Occipital lobe (tissue), 2 donors: ENCODE results near the gene ACTN4. TPM values are rescaled to one million over a fixed set of nuclear protein-coding genes. Genes with fewer than 3 reads are reported as not detected.
"Not testable (repeated sequence)": the region's sequence is repeated elsewhere in the genome, so short reads cannot be mapped to it uniquely, and the experiment has no call there.

Experiments used
- DNase-seq: peaks from one replicate; lab custom pipeline; 2025; lab: John Stamatoyannopoulos, UW
- total RNA-seq: library from RNA; depleted of rRNA; stranded (reverse); fragments of >200 nt; gene quantifications from one replicate; pipeline ENCODE4 v1.2.3, GENCODE V29; 2014

ACTN4 gene
- total RNA-seq = 53.2 TPM

- DNase-seq = peak; percentile 95
Observed at GRCh38 chr19:38647368-38647965, at the start of gene ACTN4. ACTN4 (plus strand) TSS chr19:38647649; CDS start chr19:38647746, 97 bp downstream.

DNA sequence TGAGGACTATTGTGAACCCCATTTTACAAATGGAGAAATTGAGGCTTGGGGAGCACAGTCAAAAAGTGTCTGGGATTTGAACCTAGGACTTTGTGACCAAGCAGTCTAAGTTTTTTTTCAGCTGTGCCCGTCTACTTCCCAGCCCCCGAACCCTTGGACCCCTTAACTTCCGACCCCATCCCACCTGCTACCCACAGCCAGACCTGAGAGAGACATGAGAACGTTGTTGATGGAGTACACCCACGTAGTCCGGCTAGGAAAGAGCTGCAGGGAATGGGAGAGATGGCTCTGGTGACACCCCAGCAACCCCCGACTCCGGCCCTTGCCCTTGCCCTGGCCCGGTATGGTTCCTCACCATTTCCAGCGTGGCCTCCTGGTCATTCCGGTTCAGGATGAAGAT, 47.7 kb upstream of the ACTN4 start:
- no peak for DNase-seq

- DNase-seq = not testable (repeated sequence)
Observed at GRCh38 chr19:38602856-38603255, 44.6 kb upstream of the ACTN4 start.

DNA sequence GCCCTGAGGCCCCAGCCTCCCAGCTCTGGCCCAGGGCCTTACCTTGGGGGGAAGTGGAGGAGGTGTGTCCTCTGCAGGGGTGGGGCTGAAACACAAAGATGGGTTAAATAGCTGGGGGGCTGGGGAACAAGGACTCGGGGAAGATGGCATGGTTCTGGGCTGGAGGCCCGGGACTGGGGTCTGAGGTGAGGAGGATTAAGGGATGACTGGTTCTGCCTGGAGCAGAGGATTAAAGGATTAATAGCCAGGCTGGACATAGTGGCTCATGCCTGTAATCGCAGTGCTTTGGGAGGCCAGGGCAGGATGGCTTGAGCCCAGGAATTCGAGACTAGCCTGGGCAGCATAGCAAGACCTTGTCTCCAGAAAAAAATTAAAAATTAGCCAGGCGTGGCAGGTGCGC, 41.3 kb upstream of the ACTN4 start:
- no peak for DNase-seq

DNA sequence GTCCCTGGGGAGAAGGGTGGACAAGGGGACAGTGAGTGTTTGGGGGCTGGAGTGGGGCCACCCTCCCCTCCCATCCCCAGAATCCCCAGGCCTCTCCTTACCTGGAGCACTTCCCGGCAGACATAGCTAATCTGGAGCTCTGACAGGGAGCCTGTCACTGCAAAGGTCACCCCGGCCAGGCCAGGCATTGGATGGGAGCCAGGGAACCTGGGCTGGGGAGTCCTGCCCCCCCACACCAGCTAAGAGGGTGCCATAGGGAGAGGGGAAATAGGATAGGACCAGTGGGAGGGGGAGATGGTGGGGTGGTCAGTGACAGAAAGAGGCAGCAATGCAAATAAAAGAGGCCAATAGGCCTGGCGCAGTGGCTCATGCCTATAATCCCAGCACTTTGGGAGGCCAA, 33.2 kb upstream of the ACTN4 start:
- DNase-seq = no peak

DNA sequence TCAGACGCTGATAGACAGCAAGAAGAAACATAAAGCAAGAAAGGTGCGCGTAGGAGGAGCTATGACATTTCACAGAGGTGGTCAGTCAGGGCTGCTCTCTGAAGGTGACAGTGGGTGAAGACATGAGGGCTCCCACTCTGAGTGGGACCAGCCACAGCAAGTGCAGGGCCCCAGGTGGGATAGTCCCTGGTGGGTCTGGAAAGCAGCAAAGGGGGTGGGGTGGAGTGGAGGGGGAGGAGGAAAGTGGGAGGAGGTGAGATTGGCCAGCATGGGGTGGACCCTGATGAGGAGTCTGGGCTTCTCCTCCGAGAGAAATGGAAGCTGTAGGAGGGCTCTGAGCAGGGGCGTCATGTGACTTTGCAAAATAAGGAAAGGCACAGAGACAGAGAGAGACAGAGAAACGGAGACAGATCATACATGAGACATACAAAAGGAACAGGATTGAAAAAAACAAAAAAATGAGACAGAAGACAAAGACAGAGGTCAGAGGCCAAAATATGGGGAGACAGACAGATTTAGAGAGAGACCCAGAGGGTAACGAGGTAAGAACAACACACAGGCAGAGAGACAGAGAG, 32.4 kb upstream of the ACTN4 start:
- no peak for DNase-seq

DNA sequence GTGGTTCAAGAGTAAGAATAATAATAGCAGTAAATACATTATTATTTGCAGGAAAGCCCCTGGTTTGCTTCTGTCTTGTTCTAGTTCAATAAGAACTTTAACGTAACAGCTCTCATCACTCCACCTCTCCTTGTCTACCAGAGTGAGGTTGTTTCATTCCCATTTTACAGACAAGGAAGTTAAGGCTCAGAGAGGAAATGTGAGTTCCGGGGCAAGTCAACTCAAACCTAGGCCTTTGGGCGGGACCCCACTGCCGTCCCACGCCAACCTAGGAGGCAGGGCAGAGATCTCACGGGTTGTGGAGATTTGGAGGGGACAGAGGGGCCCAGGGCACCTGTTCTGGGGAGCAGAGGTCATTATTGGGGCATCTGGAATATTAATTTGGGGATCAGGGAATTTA, 31.2 kb upstream of the ACTN4 start:
- DNase-seq = no peak

DNA sequence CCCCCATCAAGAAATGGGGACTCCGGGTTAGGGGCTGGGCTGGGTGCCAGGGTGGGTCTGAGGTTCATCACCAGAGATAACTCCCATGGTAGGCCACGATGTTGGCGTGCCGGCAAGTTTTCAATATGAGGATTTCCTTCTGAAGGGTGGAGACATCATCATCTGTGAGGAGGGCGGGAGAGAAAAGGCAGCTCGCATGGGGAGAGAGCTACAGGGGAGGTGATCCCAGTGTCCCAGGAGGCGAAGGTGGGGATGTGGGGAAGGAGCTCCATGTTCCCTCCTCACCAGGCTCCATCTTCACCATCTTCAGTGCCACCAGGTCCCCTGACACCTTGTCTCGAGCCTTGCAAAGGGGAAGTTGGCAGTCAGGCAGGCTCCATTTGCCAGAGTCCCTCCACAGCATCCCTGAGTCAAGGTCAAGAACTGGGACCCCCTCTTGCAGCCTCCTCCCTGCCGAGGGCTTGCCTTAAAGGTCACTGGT, 30.1 kb upstream of the ACTN4 start:
- no peak for DNase-seq

DNA sequence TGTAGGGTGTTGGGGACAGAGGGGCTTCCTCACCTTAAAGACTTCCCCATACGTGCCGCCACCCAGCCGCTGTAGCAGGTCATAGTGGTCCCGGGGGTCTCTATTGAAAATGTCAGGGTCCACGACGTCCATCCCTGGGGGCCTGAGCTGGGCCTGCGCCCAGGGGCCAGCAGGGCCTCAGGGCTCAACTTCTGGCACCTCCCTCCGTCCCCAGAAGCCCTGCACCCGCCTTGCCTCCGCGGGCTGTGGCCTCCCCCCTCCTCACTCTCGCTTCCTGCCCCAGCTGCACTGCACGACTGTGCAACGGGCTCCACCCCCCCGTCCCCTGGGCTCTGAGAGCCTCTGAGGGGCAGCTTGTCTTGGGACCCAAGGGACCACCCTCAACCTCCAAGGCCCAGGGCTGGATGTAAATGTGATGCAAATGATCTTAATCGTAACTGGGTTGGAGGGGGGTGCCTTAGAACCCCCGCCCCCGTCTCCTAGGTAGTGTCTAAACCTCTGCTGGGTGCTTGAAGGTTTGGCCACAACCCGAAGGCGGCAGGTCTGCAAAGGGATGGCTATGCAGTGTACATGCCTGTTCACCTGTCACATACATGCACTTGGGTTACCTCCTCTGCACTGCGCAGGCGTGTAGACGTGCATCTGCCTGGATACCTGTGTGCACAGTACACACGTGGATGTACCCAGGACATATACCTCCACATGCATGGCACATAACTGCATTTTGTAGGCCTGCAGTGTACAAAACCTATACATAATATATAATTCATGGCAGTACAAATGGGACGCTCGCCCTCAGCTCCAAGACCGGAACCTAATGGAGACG, 29.5 kb upstream of the ACTN4 start, which contains the start of gene MAP4K1:
MAP4K1 (minus strand) TSS at position 190 of the 826 bp plus-strand sequence; CDS start at position 132, 58 bp downstream.
- DNase-seq = no peak

DNA sequence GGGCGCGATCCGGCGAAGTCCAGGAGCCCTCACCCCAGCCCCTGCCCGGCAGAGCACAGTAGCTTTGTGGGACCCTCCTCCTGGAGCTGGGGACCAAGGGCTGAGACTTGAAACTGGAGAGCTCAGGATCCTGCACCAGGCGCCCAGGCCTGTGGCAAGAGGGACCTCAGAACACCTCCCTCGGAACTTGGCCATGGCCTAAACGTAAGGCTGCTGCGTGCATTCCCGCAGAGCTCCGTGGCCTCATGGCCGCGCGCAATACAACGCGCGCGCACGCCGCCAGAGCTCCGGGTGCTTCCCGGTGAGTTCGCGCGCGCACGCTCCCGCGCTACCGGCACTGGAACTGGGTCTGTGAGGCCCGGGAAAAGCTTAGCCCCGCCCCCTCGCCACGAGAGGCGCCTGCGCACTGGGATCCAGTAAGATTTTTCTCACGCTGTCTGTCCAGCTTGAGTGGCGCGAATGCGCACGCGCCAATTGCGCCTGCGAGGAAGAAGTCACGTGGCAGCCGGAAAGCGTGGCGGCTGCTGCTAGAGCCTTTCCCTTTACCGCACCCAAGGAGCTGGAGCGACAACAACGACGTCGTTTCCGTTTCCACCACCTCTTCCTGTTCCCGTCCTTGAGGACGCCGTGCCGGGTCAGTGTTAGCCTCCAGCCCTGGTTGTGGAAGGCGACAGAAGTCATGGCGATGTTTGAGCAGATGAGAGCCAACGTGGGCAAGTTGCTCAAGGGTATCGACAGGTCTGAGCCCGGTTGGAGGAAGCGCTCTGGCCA, 28.7 kb upstream of the ACTN4 start, which contains the start of gene EIF3K:
EIF3K (plus strand) TSS at position 599 of the 771 bp plus-strand sequence; CDS start at position 680, 81 bp downstream.
- DNase-seq = peak; percentile 96

DNA sequence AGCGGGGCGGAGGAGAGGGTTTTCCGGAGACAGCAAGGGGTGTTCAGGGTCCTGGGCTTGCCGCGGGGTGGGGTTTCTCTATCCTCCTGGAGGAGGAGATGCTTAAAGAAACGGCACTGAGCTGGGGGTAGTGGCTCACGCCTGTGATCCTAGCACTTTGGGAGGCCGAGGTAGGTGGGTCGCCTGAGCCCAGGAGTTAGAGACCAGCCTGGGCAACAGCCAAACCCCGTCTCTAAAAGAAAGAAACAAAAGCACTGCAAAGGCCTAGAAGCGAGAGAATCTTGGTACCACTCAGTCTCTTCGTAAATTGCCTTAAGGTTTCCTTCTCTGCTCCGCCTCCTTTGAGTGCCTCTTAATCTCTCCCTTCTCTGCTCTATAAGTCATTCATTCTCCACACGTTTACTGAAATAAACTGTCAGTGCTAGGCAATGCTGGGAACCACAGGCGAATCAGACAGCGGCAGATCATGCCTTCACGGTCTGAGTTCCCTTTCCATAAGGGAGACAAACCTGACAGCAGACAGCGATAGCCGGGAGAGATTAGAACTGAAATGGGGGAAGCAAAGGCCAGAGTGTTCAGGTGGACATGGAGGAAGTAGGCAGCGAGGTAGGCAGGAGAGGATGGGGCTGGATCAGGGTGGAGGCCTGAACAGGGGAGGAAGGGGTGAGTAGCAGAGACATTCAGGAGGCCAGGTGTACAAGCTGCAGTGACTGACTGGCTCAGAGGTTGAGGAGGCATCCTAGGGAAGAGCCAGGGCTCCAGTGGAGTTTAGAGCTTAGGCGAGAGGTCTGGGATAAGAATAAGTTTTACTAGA, 27.9 kb upstream of the ACTN4 start:
- no peak for DNase-seq

DNA sequence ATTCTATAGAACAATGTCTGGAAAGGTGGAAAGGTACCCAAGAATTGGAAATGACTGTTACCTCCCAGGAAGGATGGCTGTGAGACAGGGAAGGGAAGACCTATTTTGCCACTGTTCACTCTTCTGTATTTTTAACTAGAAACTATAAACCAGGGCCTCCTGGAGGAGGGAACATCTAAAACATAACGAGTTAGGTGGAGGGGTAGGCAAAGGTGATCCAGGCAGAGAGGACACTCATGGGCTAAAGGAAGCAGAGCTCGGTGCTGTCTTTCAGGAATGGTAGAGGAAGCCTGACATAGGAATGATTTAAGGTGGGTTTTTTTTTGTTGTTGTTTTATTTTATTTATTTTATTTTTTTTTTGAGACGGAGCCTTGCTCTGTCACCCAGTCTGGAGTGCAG, 22.6 kb upstream of the ACTN4 start:
- DNase-seq = no peak

DNA sequence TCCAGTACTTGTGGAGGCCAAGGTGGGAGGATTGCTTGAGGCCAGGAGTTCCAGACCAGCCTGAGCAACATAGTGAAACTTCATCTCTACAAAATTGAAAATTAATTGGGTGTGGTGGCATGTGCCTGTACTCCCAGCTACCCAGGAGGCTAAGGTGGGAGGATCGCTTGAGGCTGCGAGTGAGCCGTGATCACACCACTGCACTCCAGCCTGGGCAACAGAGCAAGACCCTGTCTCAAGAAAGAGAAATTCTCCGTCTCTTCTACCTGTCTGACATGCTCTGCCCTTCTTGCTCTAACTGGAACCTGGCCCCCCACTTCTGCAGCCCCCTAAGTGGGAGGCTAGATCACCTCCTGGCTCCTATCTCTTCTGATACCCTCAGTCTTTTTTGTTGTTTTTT, 21.0 kb upstream of the ACTN4 start:
- DNase-seq = no peak

DNA sequence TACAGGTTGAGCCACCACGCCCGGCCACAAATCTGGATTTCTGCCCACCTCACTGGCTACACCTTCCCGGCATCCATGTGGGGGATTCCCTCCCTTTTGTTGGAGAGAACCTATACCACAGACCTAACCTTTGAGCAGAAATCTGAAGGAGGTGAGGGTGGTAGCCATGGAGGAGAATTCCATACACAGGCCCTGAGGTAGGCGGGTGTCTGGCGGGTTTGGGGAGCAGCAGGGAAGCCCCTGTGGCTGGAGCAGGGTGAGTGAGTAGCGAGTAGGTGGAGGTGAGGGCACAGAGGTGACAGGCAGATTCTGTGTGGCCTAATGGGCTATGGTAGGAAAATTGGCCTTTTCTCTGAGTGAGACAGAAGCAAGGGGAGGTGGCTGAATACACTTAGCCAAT, 17.9 kb upstream of the ACTN4 start:
- no peak for DNase-seq

DNA sequence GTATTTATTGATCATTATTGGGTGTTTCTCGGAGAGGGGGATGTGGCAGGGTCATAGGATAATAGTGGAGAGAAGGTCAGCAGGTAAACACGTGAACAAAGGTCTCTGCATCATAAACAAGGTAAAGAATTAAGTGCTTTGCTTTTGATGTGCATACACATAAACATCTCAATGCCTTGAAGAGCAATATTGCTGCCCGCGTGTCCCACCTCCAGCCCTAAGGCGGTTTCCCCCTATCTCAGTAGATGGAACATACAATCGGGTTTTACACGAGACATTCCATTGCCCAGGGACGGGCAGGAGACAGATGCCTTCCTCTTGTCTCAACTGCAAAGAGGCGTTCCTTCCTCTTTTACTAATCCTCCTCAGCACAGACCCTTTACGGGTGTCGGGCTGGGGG, 16.1 kb upstream of the ACTN4 start:
- not testable (repeated sequence) for DNase-seq

DNA sequence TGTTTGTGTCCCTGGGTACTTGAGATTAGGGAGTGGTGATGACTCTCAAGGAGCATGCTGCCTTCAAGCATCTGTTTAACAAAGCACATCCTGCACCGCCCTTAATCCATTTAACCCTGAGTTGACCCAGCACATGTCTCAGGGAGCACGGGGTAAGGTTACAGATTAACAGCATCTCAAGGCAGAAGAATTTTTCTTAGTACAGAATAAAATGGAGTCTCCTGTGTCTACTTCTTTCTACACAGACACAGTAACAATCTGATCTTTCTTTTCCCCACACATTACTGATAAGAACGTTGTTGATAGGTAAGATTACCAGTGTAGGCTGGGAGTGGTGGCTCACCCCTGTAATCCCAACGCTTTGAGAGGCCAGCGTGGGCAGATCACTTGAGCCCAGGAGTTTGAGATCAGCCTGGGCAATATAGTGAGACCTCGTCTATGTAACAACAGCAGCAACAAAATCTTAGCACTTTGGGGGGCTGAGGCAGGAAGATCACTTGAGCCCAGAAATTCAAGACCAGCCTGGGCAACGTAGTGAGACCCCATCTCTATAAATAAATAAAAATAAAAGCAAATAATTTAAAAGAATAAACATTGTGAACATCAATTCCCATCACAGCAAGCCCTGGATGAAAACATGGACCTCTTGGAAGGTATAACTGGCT, 15.5 kb upstream of the ACTN4 start:
- not testable (repeated sequence) for DNase-seq

DNA sequence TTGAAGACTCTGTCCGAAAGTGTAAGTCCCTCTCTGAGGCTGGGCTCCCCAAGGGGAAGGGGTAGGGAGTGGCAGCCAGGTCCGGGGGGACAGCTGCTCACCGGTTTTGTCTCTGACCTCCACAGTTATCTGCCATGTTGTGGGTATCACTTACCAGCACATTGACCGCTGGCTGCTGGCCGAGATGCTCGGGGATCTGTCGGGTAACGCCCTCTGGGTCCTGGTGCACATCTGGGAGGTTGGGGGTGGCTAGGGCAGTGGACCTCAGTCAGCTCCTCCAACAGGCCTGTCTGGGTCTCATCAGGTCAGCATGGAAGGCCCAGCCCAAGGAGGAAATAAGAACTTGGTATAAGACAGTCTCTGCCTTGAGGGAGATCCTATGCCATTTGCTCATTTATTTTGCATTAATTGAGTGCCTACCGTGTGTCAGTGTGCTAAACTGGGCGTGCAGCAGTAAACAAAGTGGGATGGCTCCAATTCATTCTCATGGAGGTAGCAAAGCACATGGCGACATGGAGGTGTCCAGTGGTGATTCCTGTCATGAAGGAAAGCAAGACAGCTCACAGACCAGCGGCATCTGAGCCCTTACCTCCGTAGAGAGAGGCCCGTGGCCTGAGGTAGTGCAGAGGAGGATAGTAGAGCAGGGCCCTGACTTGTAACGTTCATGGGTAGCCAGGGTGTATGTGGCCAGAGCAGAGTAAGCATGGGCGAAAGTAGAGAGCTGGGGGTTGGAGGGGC, 14.8 kb upstream of the ACTN4 start:
- no peak for DNase-seq

GRCh38 chr19:38634757-38635482, 12.5 kb upstream of the ACTN4 start:
- DNase-seq = no peak
